Testis (tissue), 3 donors: ENCODE measurements around the gene SDF4. TPM values are rescaled to one million over a fixed set of nuclear protein-coding genes. Genes with fewer than 3 reads are reported as not detected.

ENCODE experiments used
- DNase-seq: peaks from one replicate; pipeline ENCODE4 v3.0.0-alpha.2; 2019
- H3K27ac ChIP-seq, 2 donors: fragments of 200-600 bp; sonication (generic); one replicate each; pipeline ENCODE4 v1.5.1; 2019
- H3K27me3 ChIP-seq: fragments of 200-600 bp; sonication (generic); one replicate; pipeline ENCODE4 v1.5.1; 2019
- H3K36me3 ChIP-seq: fragments of 200-600 bp; sonication (generic); one replicate; pipeline ENCODE4 v1.5.1; 2017; ENCODE audit warnings: low read depth; ENCODE audit errors: missing control alignments
- H3K4me1 ChIP-seq: fragments of 200-600 bp; sonication (generic); one replicate; pipeline ENCODE4 v1.5.1; 2019
- H3K4me3 ChIP-seq, 2 donors: fragments of 200-600 bp; sonication (generic); one replicate each; pipeline ENCODE4 v1.5.1; 2017 to 2019
- H3K9me3 ChIP-seq: fragments of 200-600 bp; sonication (generic); one replicate; pipeline ENCODE4 v1.5.1; 2017
- POLR2A ChIP-seq: fragments of 450-650 bp; IDR thresholded peaks from one replicate; pipeline ENCODE4 v1.6.1; 2017; ENCODE audit warnings: antibody characterized with exemption, mild to moderate bottlenecking, moderate library complexity
- WGBS, 2 donors: methylation state at CpG; one replicate each; pipeline ENCODE4 v1.1.5; 2018; 5-methylcytosine and 5-hydroxymethylcytosine counted together
- intact Hi-C: fragments of 100-400 bp; cut with DNase I; formaldehyde crosslinking; loops from one replicate; pipeline ENCODE4 v1.15.1; 2023; ENCODE audit warnings: low total_unique reads
- polyA plus RNA-seq: library from polyadenylated mRNA; stranded (reverse); fragments of 350-450 nt; fragmentation: Illumina TruSeq; extraction: RNeasy Lipid Tissue Mini Kit (QIAGEN cat#74804); gene quantifications from one replicate; pipeline ENCODE4 v1.2.3, GENCODE V29; 2014; ENCODE audit warnings: low read depth, low replicate concordance; ENCODE audit not compliant: insufficient read depth
- total RNA-seq, 2 donors: library from RNA; depleted of rRNA; stranded (reverse); fragments of >200 nt; gene quantifications; one replicate each; pipeline ENCODE4 v1.2.3, GENCODE V29; 2016
- TF ChIP-seq, protein P1 (sequence below), 3 experiments: fragments of 450-650 bp in 2 of 3; fragments of 200-600 bp in 1 of 3; sonication (generic) in 1 of 3; IDR thresholded peaks; one replicate each; pipeline ENCODE4 v1.5.1; 2016 to 2019; ENCODE audit warnings: antibody characterized with exemption in 3 of 3, mild to moderate bottlenecking in 2 of 3, moderate library complexity in 1 of 3

Gene SDF4
- total and polyA plus RNA-seq, 3 donors from 2014 or later: 146 to 167 (median 158) TPM

DNA sequence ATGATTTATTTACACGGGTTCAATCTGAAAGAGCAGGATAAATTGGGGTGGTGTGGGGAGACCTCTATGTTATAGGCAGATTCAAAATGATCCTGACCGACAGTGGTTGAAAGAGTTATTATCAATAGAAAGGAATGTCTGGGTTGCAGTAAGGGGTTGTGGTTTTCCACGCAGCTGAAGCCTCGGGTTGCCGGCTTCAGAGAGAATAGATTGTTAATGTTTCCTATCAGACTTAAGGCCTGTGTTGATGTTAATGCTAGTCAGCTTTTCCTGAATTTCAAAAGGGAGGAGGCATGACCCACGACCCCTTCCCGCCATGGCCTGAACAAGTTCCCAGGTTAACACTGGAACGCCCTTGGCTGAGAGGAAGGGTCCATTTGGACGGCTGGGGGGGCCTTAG, 44.0 kb upstream of the SDF4 start:
- H3K27me3 ChIP-seq: no peaks in the 10 kb centered on the region
- no peaks in the 10 kb centered on the region for H3K9me3 ChIP-seq
- TF ChIP-seq, protein P1, sequence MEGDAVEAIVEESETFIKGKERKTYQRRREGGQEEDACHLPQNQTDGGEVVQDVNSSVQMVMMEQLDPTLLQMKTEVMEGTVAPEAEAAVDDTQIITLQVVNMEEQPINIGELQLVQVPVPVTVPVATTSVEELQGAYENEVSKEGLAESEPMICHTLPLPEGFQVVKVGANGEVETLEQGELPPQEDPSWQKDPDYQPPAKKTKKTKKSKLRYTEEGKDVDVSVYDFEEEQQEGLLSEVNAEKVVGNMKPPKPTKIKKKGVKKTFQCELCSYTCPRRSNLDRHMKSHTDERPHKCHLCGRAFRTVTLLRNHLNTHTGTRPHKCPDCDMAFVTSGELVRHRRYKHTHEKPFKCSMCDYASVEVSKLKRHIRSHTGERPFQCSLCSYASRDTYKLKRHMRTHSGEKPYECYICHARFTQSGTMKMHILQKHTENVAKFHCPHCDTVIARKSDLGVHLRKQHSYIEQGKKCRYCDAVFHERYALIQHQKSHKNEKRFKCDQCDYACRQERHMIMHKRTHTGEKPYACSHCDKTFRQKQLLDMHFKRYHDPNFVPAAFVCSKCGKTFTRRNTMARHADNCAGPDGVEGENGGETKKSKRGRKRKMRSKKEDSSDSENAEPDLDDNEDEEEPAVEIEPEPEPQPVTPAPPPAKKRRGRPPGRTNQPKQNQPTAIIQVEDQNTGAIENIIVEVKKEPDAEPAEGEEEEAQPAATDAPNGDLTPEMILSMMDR (IDR thresholded peaks at IDR 0.05): no peak
- TF ChIP-seq POLR2A: no peak
- peaks cover 28% of the 10 kb centered on the region for H3K4me1 ChIP-seq
- no peak for DNase-seq
- H3K36me3 ChIP-seq: no peaks in the 10 kb centered on the region
- H3K4me3 ChIP-seq: no peak overlapping the region
- 84 to 86% methylated on average over 9 of the region's 9 CpGs for whole genome bisulfite sequencing, 2 donors
- intact Hi-C loops: no loop called here
- no peak overlapping the region for H3K27ac ChIP-seq

DNA sequence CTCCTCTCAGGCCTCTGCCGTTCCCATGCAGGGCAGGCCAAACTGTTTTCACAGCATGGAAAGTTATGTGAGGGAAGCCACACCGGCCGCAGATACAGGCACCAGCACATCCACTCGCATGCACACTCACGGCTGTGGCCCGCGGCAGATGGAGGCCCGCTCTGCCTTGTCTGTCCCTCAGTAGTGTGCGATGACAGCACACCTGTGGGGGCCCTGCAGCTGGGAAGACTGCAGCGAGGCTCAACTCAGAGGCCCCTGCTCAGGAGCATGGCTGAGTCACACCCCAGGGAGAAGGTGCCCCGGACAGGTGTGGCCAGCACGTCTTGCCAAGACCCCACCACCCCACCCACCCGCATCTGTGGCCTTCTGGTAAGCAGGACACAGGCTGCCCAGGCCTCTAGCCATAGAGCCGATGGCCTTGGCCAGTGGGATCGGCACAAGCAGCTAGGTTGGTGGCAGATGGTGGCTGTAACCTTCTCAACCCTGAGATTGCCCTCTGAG, 43.2 kb upstream of the SDF4 start:
- Histone ChIP-seq H3K4me3 (peak overlapping the region in 1 of 2 donors; percentile 93), H3K9me3 (no peaks in the 10 kb centered on the region), H3K27ac (no peak overlapping the region), H3K4me1 (peaks cover 36% of the 10 kb centered on the region), H3K27me3 (no peaks in the 10 kb centered on the region), H3K36me3 (no peaks in the 10 kb centered on the region)
- TF ChIP-seq, protein P1 (IDR thresholded peaks at IDR 0.05): no peak
- no peak for TF ChIP-seq POLR2A
- WGBS, 2 donors: 62 to 81% methylated on average over 11 to 15 of the region's 15 CpGs
- no peak for DNase-seq
- intact Hi-C loops: no loop called here

DNA sequence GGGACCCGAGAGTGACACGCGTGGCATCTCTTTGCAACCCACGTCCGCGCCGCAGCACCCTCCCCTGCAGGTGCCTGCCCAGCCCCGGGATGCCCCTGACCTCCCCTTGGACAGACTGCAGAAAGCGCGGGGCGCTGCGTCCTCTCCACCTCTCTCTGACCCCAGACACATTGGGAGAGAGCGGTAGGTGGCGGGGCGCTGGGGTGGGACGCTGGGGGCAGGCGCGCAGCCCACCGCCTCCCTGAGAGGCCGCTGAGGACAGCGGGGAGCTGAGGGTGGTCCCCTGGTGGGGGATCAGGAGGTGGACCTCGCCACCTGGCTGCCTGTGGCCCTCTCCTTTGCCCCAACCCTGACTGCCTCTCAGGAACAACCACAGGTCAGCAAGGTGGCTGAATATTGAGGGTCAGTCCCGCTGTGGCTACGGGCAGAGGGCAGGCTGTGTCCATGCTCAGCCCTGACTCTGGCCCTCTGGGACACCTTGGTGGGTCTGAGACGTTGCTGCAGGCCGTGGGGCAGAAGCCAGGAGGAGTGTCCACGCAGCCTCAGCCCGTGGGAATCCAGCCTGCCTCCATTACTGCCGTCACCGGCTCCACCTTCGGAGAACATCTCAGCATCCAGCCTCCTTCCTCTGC, 42.6 kb upstream of the SDF4 start:
- WGBS, 2 donors: 8 to 10% methylated on average over 4 to 31 of the region's 31 CpGs
- intact Hi-C loops: no loop called here
- H3K36me3 ChIP-seq: no peaks in the 10 kb centered on the region

DNA sequence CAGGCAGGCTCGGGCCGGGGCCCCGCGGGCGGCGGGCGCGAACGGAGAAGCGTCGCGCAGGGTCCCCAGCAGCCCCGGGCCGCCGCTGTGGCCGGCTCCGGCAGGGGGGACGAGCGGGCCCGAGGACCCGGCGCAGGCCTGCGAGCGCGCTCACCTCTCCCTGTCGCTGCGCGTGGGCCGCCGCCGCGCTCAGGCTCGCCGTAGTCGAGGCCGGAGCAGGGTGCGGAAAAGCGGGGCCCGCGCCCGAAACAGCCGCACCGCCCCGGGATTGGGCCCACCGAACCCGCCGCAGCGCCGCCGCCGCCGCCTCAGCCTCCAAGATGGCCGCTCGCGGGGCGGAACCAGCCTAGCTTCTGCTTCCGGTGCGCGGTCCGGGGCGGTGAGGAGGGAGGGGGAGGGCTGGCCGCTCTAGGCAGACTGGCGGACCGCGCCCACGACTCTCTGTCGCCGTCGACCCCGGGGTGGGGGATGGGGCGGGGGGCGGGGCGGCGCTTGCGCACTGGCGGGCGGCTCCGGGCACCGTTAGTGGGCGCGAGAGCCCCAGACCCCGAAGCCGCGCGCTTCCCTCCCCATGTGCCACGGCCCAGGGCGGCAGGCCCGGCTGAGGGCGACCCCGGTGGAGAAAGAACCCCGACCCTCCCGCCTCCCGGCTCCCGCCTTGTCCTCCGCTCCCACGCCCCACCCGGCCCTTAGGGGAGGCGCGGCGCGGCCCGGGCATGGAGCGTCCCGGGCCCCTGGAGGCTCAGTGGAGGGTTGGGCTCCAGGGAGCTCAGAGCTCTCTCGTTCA, 41.9 kb upstream of the SDF4 start, which contains the start of gene UBE2J2:
TSS of gene UBE2J2 (minus strand) at position 343 of the 787 bp plus-strand sequence. CDS start 5,862 bp downstream, outside the sequence.
- H3K36me3 ChIP-seq: no peaks in the 10 kb centered on the region
- H3K4me1 ChIP-seq: peaks cover 36% of the 10 kb centered on the region
- 0 to 1% methylated on average over 2 to 61 of the region's 105 CpGs for WGBS, 2 donors
- intact Hi-C loops: no loop called here
- peak within 1 kb of the TSS; percentile 93 to 100 for H3K4me3 ChIP-seq
- DNase-seq: peak; percentile 96
- no peaks in the 10 kb centered on the region for H3K9me3 ChIP-seq
- no peaks in the 10 kb centered on the region for H3K27me3 ChIP-seq
- TF ChIP-seq, protein P1 (IDR thresholded peaks at IDR 0.05): no peak
- peak; percentile 45 for TF ChIP-seq POLR2A
- peak within 1 kb of the TSS; percentile 84 for H3K27ac ChIP-seq

More for the DNA sequence above, 42.6 kb upstream of the SDF4 start:
- H3K4me3 ChIP-seq: peak overlapping the region; percentile 93 to 100
- H3K9me3 ChIP-seq: no peaks in the 10 kb centered on the region
- H3K4me1 ChIP-seq: peaks cover 36% of the 10 kb centered on the region
- TF ChIP-seq POLR2A: no peak
- TF ChIP-seq, protein P1 (IDR thresholded peaks at IDR 0.05): no peak
- H3K27ac ChIP-seq: peak overlapping the region; percentile 84
- DNase-seq: no peak
- H3K27me3 ChIP-seq: no peaks in the 10 kb centered on the region
